Measurements from ENCODE around the gene DNAJC16.
"Not testable (repeated sequence)": the region's sequence is repeated elsewhere in the genome, so short reads cannot be mapped to it uniquely, and the experiment has no call there.

DNAJC16 gene

GRCh38 chr1:15592285-15592684, 65.6 kb downstream of the DNAJC16 start:
- DNase-seq = no peak

GRCh38 chr1:15595809-15596617, 69.4 kb downstream of the DNAJC16 start:
- DNase-seq = no peak

- DNase-seq = no peak
Observed at GRCh38 chr1:15598436-15598835, 71.8 kb downstream of the DNAJC16 start.

- DNase-seq = peak; percentile 97
Observed at GRCh38 chr1:15603050-15603965, 76.7 kb downstream of the DNAJC16 start.

GRCh38 chr1:15603966-15604282, 77.3 kb downstream of the DNAJC16 start:
- DNase-seq = not testable (repeated sequence)

- DNase-seq = not testable (repeated sequence)
Observed at GRCh38 chr1:15604400-15604799, 77.8 kb downstream of the DNAJC16 start.

- DNase-seq = no peak
Observed at GRCh38 chr1:15605398-15606383, 79.0 kb downstream of the DNAJC16 start.

GRCh38 chr1:15609631-15610030, 83.0 kb downstream of the DNAJC16 start:
- DNase-seq = no peak

- DNase-seq = no peak
Observed at GRCh38 chr1:15610167-15610566, 83.5 kb downstream of the DNAJC16 start.

- DNase-seq = peak; percentile 49
Observed at GRCh38 chr1:15616373-15617172, 89.9 kb downstream of the DNAJC16 start.

GRCh38 chr1:15617173-15618076, 90.8 kb downstream of the DNAJC16 start, which contains the start of gene DDI2:
TSS of gene DDI2 (plus strand) at chr1:15617458. CDS start at chr1:15617671, 213 bp downstream.
- DNase-seq = peak; percentile 95

GRCh38 chr1:15618077-15618654, 91.5 kb downstream of the DNAJC16 start:
- DNase-seq = peak; percentile 7

- no peak for DNase-seq
Observed at GRCh38 chr1:15618655-15619525, 92.2 kb downstream of the DNAJC16 start.

GRCh38 chr1:15620155-15620545, 93.5 kb downstream of the DNAJC16 start:
- no peak for DNase-seq

GRCh38 chr1:15620902-15621682, 94.4 kb downstream of the DNAJC16 start:
- DNase-seq = no peak

GRCh38 chr1:15621975-15622374, 95.3 kb downstream of the DNAJC16 start:
- DNase-seq = no peak

- no peak for DNase-seq
Observed at GRCh38 chr1:15622712-15623373, 96.2 kb downstream of the DNAJC16 start.

- DNase-seq = no peak
Observed at GRCh38 chr1:15623435-15623834, 96.8 kb downstream of the DNAJC16 start.
